Spleen (tissue), 7 donors: ENCODE results near the gene PCNX3.

ENCODE experiments used
- CTCF ChIP-seq, 11 experiments: fragments of 200-600 bp in 7 of 11; fragments of 450-650 bp in 4 of 11; sonication (generic) in 4 of 11; IDR thresholded peaks in 8 of 11; conservative IDR thresholded peaks in 3 of 11; 1 replicate in 7 of 11; 2 replicates in 4 of 11; pipeline versions ENCODE4 v1.4.0 to v1.8.0; 2016 to 2021; ENCODE audit warnings: antibody characterized with exemption in 11 of 11, inconsistent platforms in 4 of 11, mild to moderate bottlenecking in 1 of 11
- POLR2A ChIP-seq, 3 donors: fragments of 450-650 bp; IDR thresholded peaks; one replicate each; pipeline ENCODE4 v1.5.1; 2017; ENCODE audit warnings: antibody characterized with exemption in 3 of 3, mild to moderate bottlenecking in 1 of 3
- donor health status: DM: no; HTN: no; CAD: no; lungs with moderate emphysema.
- donor health status: DM: no; HTN: no; CAD: no.
- donor health status: DM: no; HTN: no; CAD: no.

DNA sequence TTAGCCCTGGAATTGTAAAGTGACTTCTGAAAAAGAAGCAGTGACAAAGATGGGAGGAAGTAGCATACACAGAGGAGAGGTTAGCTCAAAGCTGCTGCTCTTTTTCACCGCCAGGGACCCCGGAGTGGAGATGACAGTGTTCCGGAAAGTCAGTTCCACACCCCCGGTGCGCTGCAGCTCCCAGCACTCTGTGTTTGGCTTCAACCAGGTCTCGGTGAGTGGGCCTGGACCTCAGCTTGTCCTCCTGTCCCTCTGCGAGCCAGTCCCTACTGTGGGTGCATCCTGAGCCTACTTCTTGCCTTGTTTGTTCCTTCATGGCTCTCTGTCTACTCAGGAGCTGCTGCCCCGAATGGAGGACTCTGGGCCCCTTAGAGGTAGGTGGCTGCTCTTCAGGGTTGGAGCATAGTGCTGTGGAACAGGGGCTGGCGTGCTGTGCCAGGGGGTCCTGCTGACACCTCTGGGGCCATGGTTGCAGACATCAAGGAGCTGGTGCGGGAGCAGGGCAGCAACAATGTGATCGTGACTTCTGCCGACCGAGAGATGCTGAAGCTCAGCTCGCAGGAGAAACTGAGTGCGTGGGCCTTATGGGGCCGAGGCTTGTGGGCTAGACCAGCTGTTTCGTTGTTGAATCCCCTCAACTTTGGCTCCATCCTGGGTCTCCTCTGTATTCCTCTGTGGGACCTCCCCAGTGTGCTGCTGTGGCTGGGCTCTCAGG is 1.7 kb downstream of the PCNX3 start:
- TF ChIP-seq CTCF (IDR thresholded peaks at IDR 0.05 in 8 of 11, conservative IDR thresholded peaks at IDR 0.05 in 3 of 11), result no peak
- TF ChIP-seq POLR2A (IDR thresholded peaks at IDR 0.05), result no peak
